GM12865 (cell line): ENCODE results near the gene FBXO36.
"Not testable (repeated sequence)": the region's sequence is repeated elsewhere in the genome, so short reads cannot be mapped to it uniquely, and the experiment has no call there.

ENCODE experiments used
- DNase-seq: peaks from one replicate; pipeline ENCODE4 v3.0.0; 2010; ENCODE audit warnings: low read depth
- H3K4me3 ChIP-seq: 2 replicates; pipeline ENCODE4 v1.5.1; 2011; ENCODE audit warnings: mild to moderate bottlenecking, low read depth, low read length, control low read depth
- CTCF ChIP-seq: IDR thresholded peaks from 2 replicates; pipeline ENCODE4 v1.5.1; 2011; ENCODE audit warnings: low read length, control low read depth, low read depth, inconsistent platforms; ENCODE audit not compliant: insufficient read depth; ENCODE audit errors: missing control alignments

Gene FBXO36

GRCh38 chr2:229899604-229900003, 22.7 kb upstream of the FBXO36 start:
- no peak overlapping the region for H3K4me3 ChIP-seq
- no peak for TF ChIP-seq CTCF
- no peak for DNase-seq

DNA sequence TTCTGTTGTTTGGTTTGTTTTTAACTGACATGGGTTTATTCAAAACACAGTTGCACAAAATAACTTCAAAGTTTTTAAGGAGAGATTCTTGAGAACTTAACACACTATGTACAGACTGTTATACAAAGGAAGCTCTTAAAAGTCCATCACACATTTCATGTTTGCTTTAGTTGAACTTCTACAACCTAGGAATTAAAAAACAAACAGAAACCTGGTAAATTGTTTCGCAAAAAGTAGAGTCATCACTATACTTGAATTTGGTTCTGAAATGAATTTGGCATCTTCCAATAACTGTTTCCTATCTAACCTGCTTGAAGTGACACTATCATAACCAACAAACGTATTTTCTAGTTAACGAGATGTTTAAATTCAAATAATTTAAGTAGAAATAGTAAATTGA, 22.3 kb upstream of the FBXO36 start:
- no peak for TF ChIP-seq CTCF
- H3K4me3 ChIP-seq, result no peak overlapping the region
- DNase-seq, result no peak

- DNase-seq, result peak; percentile 29
- H3K4me3 ChIP-seq, result not testable (repeated sequence)
These were observed 21.8 kb upstream of the FBXO36 start for GRCh38 chr2:229900514-229900913.

DNA sequence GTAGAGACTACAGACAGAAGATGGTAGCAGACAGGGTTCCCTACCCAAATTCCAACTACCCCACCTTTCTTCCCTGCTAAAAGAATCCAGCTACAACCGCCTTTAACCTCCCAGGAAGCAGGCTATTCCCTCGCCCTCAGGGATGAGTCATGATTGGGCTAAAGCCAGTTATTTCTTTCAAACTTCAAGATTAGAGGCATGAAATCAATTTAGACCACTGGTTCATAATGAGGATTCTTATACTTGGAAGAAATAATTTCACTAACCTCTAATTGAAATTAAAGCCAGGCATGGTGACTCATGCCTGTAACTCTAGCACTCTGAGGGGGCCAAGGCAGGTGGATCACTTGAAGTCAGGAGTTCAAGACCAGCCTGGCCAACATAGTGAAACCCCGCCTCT, 20.5 kb upstream of the FBXO36 start:
- DNase-seq, result no peak
- no peak for TF ChIP-seq CTCF
- no peak overlapping the region for H3K4me3 ChIP-seq

DNA sequence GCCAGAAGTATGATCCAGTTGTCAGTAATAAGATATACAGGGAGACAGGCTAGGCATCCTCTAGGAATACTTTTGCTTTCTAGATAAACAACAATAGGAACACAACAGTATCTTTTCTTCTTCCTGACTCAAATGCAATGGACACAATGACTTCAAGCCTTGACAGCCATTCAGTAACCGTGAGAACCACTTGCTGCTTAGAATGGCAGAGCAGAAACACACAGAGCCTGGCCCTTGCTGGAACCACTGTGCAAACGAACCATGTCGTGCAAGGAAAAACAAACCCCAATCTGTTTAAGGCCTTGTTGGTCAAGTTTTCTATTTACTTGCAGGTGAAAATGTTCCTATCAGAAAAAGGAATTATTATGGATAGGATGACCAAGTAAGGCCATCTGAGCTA, 19.3 kb upstream of the FBXO36 start:
- no peak overlapping the region for H3K4me3 ChIP-seq
- DNase-seq, result no peak
- TF ChIP-seq CTCF, result no peak

- no peak overlapping the region for H3K4me3 ChIP-seq
- TF ChIP-seq CTCF, result no peak
- DNase-seq, result no peak
These were observed 16.7 kb upstream of the FBXO36 start for GRCh38 chr2:229905601-229906000.

GRCh38 chr2:229909090-229909489, 13.2 kb upstream of the FBXO36 start:
- H3K4me3 ChIP-seq, result no peak overlapping the region
- TF ChIP-seq CTCF, result no peak
- no peak for DNase-seq

DNA sequence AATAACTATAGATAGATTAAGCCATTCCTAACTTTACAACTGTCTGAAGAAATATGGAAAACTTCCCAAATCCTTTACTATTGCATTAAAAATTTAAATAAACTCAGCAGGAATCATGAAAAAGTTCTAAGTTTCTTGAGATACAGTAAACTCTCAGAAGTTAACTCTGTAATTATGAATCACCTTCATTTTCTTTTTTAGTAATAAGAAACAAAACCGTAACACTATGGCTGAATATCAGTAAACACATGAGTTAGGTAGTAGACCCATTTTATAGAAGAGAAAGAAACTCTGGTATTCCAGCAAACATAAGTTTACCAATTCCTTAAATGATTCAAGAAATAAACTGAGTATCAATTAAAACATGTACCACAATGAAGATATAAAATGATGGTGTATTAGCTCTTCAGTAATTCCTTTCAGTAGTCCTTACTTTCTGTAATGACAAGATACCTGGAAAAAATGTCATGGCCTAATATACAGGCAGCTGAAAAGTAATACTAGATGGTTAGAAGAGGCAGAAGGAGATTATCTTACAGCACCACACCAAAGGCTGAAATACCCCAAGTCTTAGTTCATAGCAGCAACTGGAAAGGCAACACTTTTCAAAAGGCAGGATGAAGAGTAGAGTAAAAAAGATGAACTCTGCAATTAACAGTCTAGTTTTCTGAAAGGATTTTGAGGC, 12.0 kb upstream of the FBXO36 start:
- no peak for DNase-seq
- no peak for TF ChIP-seq CTCF
- no peak overlapping the region for H3K4me3 ChIP-seq
